OCI-LY3 (cell line): Measurements from ENCODE around the gene TRMT61A.

Experiments used
- CTCF ChIP-seq: fragments of 200-600, 300-600 bp; sonication (generic); IDR thresholded peaks from 2 replicates; pipeline ENCODE4 v1.5.1; 2014; ENCODE audit warnings: antibody characterized with exemption, low read length, low read depth
- EZH2phosphoT487 ChIP-seq: fragments of 200-600 bp; shearing (Covaris generic); IDR thresholded peaks from 2 replicates; pipeline ENCODE4 v1.6.1; 2018; ENCODE audit warnings: antibody characterized with exemption, mixed run types, low read depth

GRCh38 chr14:103491691-103492090 is 37.3 kb upstream of the TRMT61A start:
- no peak for TF ChIP-seq CTCF
- TF ChIP-seq EZH2phosphoT487 = no peak
